K562 (cell line): Measurements from ENCODE around the gene CBX4. TPM values are rescaled to one million over a fixed set of nuclear protein-coding genes. Genes with fewer than 3 reads are reported as not detected.

Source experiments
- ATAC-seq: fragments of 200-7000 bp; cut with Tn5 transposase; 3 replicates; pipeline ENCODE4 v1.9.1; 2020; ENCODE audit warnings: moderate library complexity
- BruUV-seq: library from RNA; stranded (reverse); fragments of 400-500 nt; replicated peaks from 2 replicates; lab custom pipeline; 2021; lab: Mats Ljungman, UMichigan
- CTCF ChIA-PET: fragments of 300-600 bp; formaldehyde crosslinking; extraction: SDS; loops from one replicate; lab custom pipeline; 2021; ENCODE audit warnings: low intra/inter-chr PET ratio; lab: Yijun Ruan, JAX
- POLR2A ChIA-PET: fragments of 300-600, 350-650 bp; sonication (Branson Sonifier 250); formaldehyde crosslinking; extraction: SDS; loops from one replicate; lab custom pipeline; 2021; ENCODE audit warnings: antibody characterized with exemption, inconsistent platforms; lab: Yijun Ruan, JAX
- DNase-seq, 4 experiments: peaks; one replicate each; pipeline versions ENCODE4 v3.0.0 to v3.0.0-alpha.2; 2011 to 2018; ENCODE audit warnings: low spot score in 3 of 4, mixed read lengths in 3 of 4; ENCODE audit errors: extremely low read depth in 1 of 4
- FAIRE-seq: peaks from 2 replicates; lab custom pipeline; 2011; peaks lifted over from hg19 to GRCh38; lab: Jason Lieb, UNC
- H2AFZ ChIP-seq: 2 replicates; pipeline ENCODE4 v1.6.0; 2011; ENCODE audit warnings: low read depth, low read length, control low read depth, inconsistent platforms
- H3K27ac ChIP-seq: fragments of 200-600 bp; 3 replicates; pipeline ENCODE4 v1.8.0; 2011; ENCODE audit warnings: low read depth, mild to moderate bottlenecking, control low read depth, inconsistent platforms, low read length, moderate library complexity, mixed read lengths; ENCODE audit errors: extremely low read depth
- H3K27me3 ChIP-seq, 2 experiments: fragments of 300-600 bp in 1 of 2; 2 replicates in 1 of 2; 3 replicates in 1 of 2; pipeline versions ENCODE4 v1.6.0 to v1.8.0; 2011; ENCODE audit warnings: inconsistent platforms in 2 of 2, low read length in 2 of 2, mild to moderate bottlenecking in 1 of 2, mixed read lengths in 1 of 2, moderate library complexity in 1 of 2; ENCODE audit not compliant: control insufficient read depth in 2 of 2, insufficient read depth in 2 of 2
- H3K36me3 ChIP-seq: fragments of 300-600 bp; 3 replicates; pipeline ENCODE4 v1.8.0; 2011; ENCODE audit warnings: mild to moderate bottlenecking, low read length, inconsistent platforms; ENCODE audit not compliant: control insufficient read depth, insufficient read depth
- H3K4me1 ChIP-seq, 2 experiments: fragments of 200-600 bp in 1 of 2; replicated peaks in 1 of 2; 2 replicates in 1 of 2; 3 replicates in 1 of 2; pipeline versions ENCODE4 v1.5.1 to v1.8.0; 2011; ENCODE audit warnings: inconsistent platforms in 2 of 2, low read length in 2 of 2, mild to moderate bottlenecking in 1 of 2, mixed read lengths in 1 of 2, moderate library complexity in 1 of 2; ENCODE audit not compliant: control insufficient read depth in 2 of 2, insufficient read depth in 2 of 2
- H3K4me2 ChIP-seq: 2 replicates; pipeline ENCODE4 v1.6.1; 2011; ENCODE audit warnings: low read length, control low read depth, inconsistent platforms, mixed read lengths; ENCODE audit not compliant: insufficient read depth
- H3K4me3 ChIP-seq: fragments of 200-600 bp; sonication (generic), shearing (Covaris generic); 2 replicates; pipeline ENCODE4 v1.5.1; 2016; ENCODE audit warnings: control low read depth, inconsistent platforms
- H3K79me2 ChIP-seq: fragments of 200-600 bp; 3 replicates; pipeline ENCODE4 v1.8.0; 2011; ENCODE audit warnings: low read length, inconsistent platforms; ENCODE audit not compliant: control insufficient read depth, insufficient read depth
- H3K9ac ChIP-seq, 2 experiments: 2 replicates each; pipeline versions ENCODE4 v1.6.0 to v1.6.1; 2011; ENCODE audit warnings: low read depth in 2 of 2, low read length in 2 of 2, control low read depth in 1 of 2, inconsistent platforms in 1 of 2, mild to moderate bottlenecking in 1 of 2, mixed read lengths in 1 of 2; ENCODE audit not compliant: insufficient read depth in 1 of 2
- H3K9me1 ChIP-seq: one replicate; pipeline ENCODE4 v1.6.0; 2011; ENCODE audit warnings: inconsistent platforms, mild to moderate bottlenecking, low read length, moderate library complexity; ENCODE audit not compliant: control insufficient read depth, insufficient read depth
- H3K9me3 ChIP-seq: replicated peaks from 2 replicates; pipeline ENCODE4 v1.5.1; 2011; ENCODE audit warnings: low read depth, low read length, inconsistent platforms; ENCODE audit not compliant: control insufficient read depth, insufficient read depth
- H4K20me1 ChIP-seq: replicated peaks from 2 replicates; pipeline ENCODE4 v1.6.1; 2011; ENCODE audit warnings: low read length, inconsistent platforms, mixed read lengths; ENCODE audit not compliant: control insufficient read depth, insufficient read depth
- ARID3A ChIP-seq: IDR thresholded peaks from 2 replicates; pipeline ENCODE4 v1.6.1; 2012; ENCODE audit warnings: low read depth, low read length, improper control_type of control experiment, borderline replicate concordance
- CTCF ChIP-seq, 3 experiments: IDR thresholded peaks in 2 of 3; conservative IDR thresholded peaks in 1 of 3; 2 replicates each; pipeline ENCODE4 v1.5.1; 2011 to 2012; ENCODE audit warnings: low read length in 3 of 3, mild to moderate bottlenecking in 3 of 3, control low read depth in 2 of 3, improper control_type of control experiment in 1 of 3, inconsistent platforms in 1 of 3, low read depth in 1 of 3, mixed read lengths in 1 of 3, moderate library complexity in 1 of 3; ENCODE audit not compliant: insufficient read depth in 2 of 3
- CXXC5 ChIP-seq: fragments of 250-450 bp; sonication (Bioruptor Pico); IDR thresholded peaks from 2 replicates; pipeline ENCODE4 v1.8.0; 2022; ENCODE audit warnings: inconsistent platforms, mild to moderate bottlenecking, moderate library complexity
- MCM3 ChIP-seq: fragments of 450-650 bp; IDR thresholded peaks from 2 replicates; pipeline ENCODE4 v1.6.1; 2016
- MEIS2 ChIP-seq: fragments of 450-650 bp; IDR thresholded peaks from 2 replicates; pipeline ENCODE4 v1.6.1; 2014; ENCODE audit warnings: mild to moderate bottlenecking; ENCODE audit not compliant: partially characterized antibody
- PBX2 ChIP-seq, 2 experiments: IDR thresholded peaks in 1 of 2; conservative IDR thresholded peaks in 1 of 2; 2 replicates each; pipeline ENCODE4 v1.6.1; 2016; ENCODE audit warnings: low read depth in 2 of 2, mild to moderate bottlenecking in 1 of 2, missing compliant biosample characterization in 1 of 2, missing genetic modification characterization in 1 of 2, moderate library complexity in 1 of 2
- ZNF764 ChIP-seq: fragments of 250-450 bp; sonication (Bioruptor Pico); IDR thresholded peaks from 2 replicates; pipeline ENCODE4 v1.4.0; 2020; ENCODE audit warnings: low read depth, mild to moderate bottlenecking, moderate library complexity
- ZSCAN32 ChIP-seq: fragments of 450-650 bp; formaldehyde crosslinking; IDR thresholded peaks from 2 replicates; pipeline ENCODE4 v1.4.0; 2020; ENCODE audit warnings: mild to moderate bottlenecking, moderate library complexity
- WGBS: fragments of 100-300 bp; shearing (Covaris generic); methylation state at CpG from one replicate; pipeline ENCODE4 v1.1.6; 2016; ENCODE audit warnings: low coverage, mixed read lengths; ENCODE audit not compliant: insufficient coverage; ENCODE audit errors: missing lambda C conversion rate; 5-methylcytosine and 5-hydroxymethylcytosine counted together
- in situ Hi-C: fragments of 300-500 bp; cut with MboI; formaldehyde crosslinking; loops from 4 replicates; pipeline ENCODE4 v1.15.0; 2018; ENCODE audit warnings: inconsistent platforms, mixed read lengths
- intact Hi-C: fragments of 100-400 bp; cut with micrococcal nuclease; formaldehyde crosslinking; loops from 2 replicates; pipeline ENCODE4 v1.14.2; 2022
- polyA plus RNA-seq, 8 experiments: library from polyadenylated mRNA; depleted of rRNA in 4 of 8; stranded (reverse) in 5 of 8; unstranded in 3 of 8; fragments of >200 nt; fragmentation: Nextera tagmentation in 2 of 8; fragmentation: Illumina TruSeq in 1 of 8; extraction: Ambion mirVana in 2 of 8; extraction: Trizol in 1 of 8; gene quantifications; 2 replicates each; pipeline versions ENCODE4 v1.2.1 to v1.2.3, GENCODE V29; 2011 to 2014; ENCODE audit warnings: inconsistent platforms in 1 of 8, missing spikeins in 1 of 8
- total RNA-seq, 7 experiments: library from RNA; depleted of rRNA in 6 of 7; stranded (reverse); fragments of >200 nt in 6 of 7; fragmentation: Illumina TruSeq in 2 of 7; extraction: Trizol in 2 of 7; gene quantifications; 2 replicates each; pipeline versions ENCODE4 v1.2.1 to v1.2.3, GENCODE V29; 2011 to 2021; ENCODE audit warnings: low replicate concordance in 1 of 7
- TF ChIP-seq, protein P1 (sequence below), 3 experiments: fragments of 200-800 bp in 1 of 3; sonication (Bioruptor generic) in 1 of 3; sonication (generic) in 1 of 3; formaldehyde crosslinking in 1 of 3; IDR thresholded peaks; 2 replicates each; pipeline versions ENCODE4 v1.6.1 to v1.8.0; 2016 to 2022; ENCODE audit warnings: mild to moderate bottlenecking in 2 of 3, missing compliant biosample characterization in 2 of 3, missing genetic modification characterization in 2 of 3, missing genetic modification reagents in 1 of 3
- TF ChIP-seq, protein P2 (sequence below): fragments of 450-650 bp; IDR thresholded peaks from 2 replicates; pipeline ENCODE4 v1.6.1; 2016

CBX4 gene
- total and polyA plus RNA-seq, 9 of the 15 experiments (the other 6 are each of a cell fraction or from before 2014, with no cell fraction given), result 0.98 to 50.5 (median 10.0) TPM

DNA sequence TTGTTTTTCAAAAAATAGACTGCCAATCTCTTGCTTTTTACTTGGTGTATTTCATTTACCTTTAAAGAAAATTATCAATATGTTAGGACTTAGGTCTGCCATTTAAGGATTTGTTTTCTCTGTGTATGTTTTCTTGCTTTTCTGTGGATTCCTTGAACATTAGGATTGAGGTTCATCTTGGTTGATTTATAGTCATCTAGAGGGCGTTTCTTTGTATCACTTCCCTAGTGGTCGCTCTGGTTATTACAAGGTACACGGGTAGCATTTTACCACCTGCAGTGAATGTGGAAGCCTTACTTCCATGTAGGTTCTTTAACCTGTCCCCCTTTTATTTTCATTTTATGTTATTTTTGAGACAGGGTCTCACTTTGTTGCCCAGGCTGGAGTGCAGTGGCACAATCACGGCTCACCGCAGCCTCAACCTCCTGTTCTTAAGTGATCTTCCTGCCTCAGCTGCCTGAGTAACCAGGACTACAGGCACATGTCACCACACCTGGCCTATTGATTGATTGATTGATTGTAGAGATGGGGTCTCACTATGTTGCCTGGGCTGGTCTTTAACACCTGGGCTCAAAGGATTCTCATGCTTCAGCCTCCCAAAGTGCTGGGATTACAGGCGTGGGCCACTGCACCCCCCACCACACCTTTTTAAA lies 35.2 kb upstream of the CBX4 start:
- H3K4me1 ChIP-seq, result peaks cover 0 to 4% of the 10 kb centered on the region in 2 experiments; a peak in 1 of 5 replicates
- H3K9ac ChIP-seq, result no peak overlapping the region
- no peaks in the 10 kb centered on the region for H3K79me2 ChIP-seq
- H3K27ac ChIP-seq, result no peak overlapping the region
- intact Hi-C loops (no loop called here), in situ Hi-C loops (no loop called here)
- ATAC-seq (peak; percentile 90), DNase-seq (peak; percentile 60 to 64 (median 61))
- no TSS peak for BruUV-seq
- no peaks in the 10 kb centered on the region for H3K9me1 ChIP-seq
- no peak overlapping the region for H3K4me3 ChIP-seq
- peak; percentile 88 for TF ChIP-seq MEIS2
- TF ChIP-seq CTCF (IDR thresholded peaks at IDR 0.05 in 2 of 3, conservative IDR thresholded peaks at IDR 0.05 in 1 of 3; ENCODE audit: insufficient read depth in 2 of 3, low read depth in 1 of 3, low read length in 3 of 3), result peak; percentile 58 to 75 (median 67); a peak in 5 of 6 replicates
- TF ChIP-seq ZNF764, result no peak
- TF ChIP-seq ARID3A, result peak; percentile 78; the same call in 1 of the 2 replicates
- no peak for TF ChIP-seq MCM3
- no peak for TF ChIP-seq CXXC5 (CRISPR knock-in tag)
- TF ChIP-seq, protein P1, sequence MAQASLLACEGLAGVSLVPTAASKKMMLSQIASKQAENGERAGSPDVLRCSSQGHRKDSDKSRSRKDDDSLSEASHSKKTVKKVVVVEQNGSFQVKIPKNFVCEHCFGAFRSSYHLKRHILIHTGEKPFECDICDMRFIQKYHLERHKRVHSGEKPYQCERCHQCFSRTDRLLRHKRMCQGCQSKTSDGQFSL (CRISPR knock-in tag; IDR thresholded peaks at IDR 0.05), result 0 out of 2 replicates have a peak, but pooled peaks have one; percentile 49
- TF ChIP-seq, protein P1 (tag; IDR thresholded peaks at IDR 0.05), result no peak
- TF ChIP-seq, protein P2, sequence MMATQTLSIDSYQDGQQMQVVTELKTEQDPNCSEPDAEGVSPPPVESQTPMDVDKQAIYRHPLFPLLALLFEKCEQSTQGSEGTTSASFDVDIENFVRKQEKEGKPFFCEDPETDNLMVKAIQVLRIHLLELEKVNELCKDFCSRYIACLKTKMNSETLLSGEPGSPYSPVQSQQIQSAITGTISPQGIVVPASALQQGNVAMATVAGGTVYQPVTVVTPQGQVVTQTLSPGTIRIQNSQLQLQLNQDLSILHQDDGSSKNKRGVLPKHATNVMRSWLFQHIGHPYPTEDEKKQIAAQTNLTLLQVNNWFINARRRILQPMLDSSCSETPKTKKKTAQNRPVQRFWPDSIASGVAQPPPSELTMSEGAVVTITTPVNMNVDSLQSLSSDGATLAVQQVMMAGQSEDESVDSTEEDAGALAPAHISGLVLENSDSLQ, result peak; percentile 84
- no peak for TF ChIP-seq ZSCAN32 (CRISPR knock-in tag)
- no peak for TF ChIP-seq PBX2 (CRISPR knock-in tag; IDR thresholded peaks at IDR 0.05; ENCODE audit: low read depth)
- TF ChIP-seq PBX2 (tag; conservative IDR thresholded peaks at IDR 0.05; ENCODE audit: low read depth), result peak; percentile 86
- TF ChIP-seq, all 486 proteins: peak for 6
- Histone ChIP-seq H3K27me3 (peaks cover 12 to 25% of the 10 kb centered on the region in 2 experiments; a peak in 4 of 5 replicates), H3K9me3 (no peaks in the 10 kb centered on the region), H3K4me2 (no peak overlapping the region), H3K36me3 (no peaks in the 10 kb centered on the region), H2AFZ (0 out of 2 replicates have a peak overlapping the region, but pooled peaks have one; percentile 4), H4K20me1 (no peaks in the 10 kb centered on the region)
- ChIA-PET POLR2A (no interaction called here), CTCF (no interaction called here)
- peak; percentile 82 for FAIRE-seq
- 1% methylated on average over 6 of the region's 6 CpGs for WGBS
